NCI-H82 treated with DMSO at 0.1 percent for 48 hours (cell line): ENCODE data around the gene ASPHD2.

Source experiments
- DNase-seq: peaks from one replicate; lab custom pipeline; 2025; ENCODE audit not compliant: unreplicated experiment; lab: John Stamatoyannopoulos, UW

Gene ASPHD2

GRCh38 chr22:26445577-26446275, 16.7 kb downstream of the ASPHD2 start:
- no peak for DNase-seq

GRCh38 chr22:26446808-26447515, 17.9 kb downstream of the ASPHD2 start:
- DNase-seq: no peak

GRCh38 chr22:26447584-26448329, 18.7 kb downstream of the ASPHD2 start:
- DNase-seq: peak; percentile 75

- no peak for DNase-seq
Measured at GRCh38 chr22:26448334-26448733, 19.3 kb downstream of the ASPHD2 start.

- DNase-seq: no peak
Measured at GRCh38 chr22:26448941-26449340, 19.9 kb downstream of the ASPHD2 start.

- DNase-seq: peak; percentile 48
Measured at GRCh38 chr22:26450453-26451185, 21.6 kb downstream of the ASPHD2 start.

- DNase-seq: no peak
Measured at GRCh38 chr22:26452236-26453016, 23.4 kb downstream of the ASPHD2 start.

GRCh38 chr22:26453216-26453615, 24.2 kb downstream of the ASPHD2 start:
- DNase-seq: no peak

GRCh38 chr22:26453812-26454500, 24.9 kb downstream of the ASPHD2 start:
- DNase-seq: peak; percentile 9

- no peak for DNase-seq
Measured at GRCh38 chr22:26457661-26458272, 28.7 kb downstream of the ASPHD2 start.

GRCh38 chr22:26460202-26460601, 31.1 kb downstream of the ASPHD2 start:
- no peak for DNase-seq

GRCh38 chr22:26461188-26461810, 32.2 kb downstream of the ASPHD2 start:
- DNase-seq: peak; percentile 71

GRCh38 chr22:26462051-26462450, 33.0 kb downstream of the ASPHD2 start:
- DNase-seq: no peak

GRCh38 chr22:26462641-26463040, 33.6 kb downstream of the ASPHD2 start:
- no peak for DNase-seq

GRCh38 chr22:26463101-26463661, 34.1 kb downstream of the ASPHD2 start:
- no peak for DNase-seq

- DNase-seq: no peak
Measured at GRCh38 chr22:26463688-26464087, 34.6 kb downstream of the ASPHD2 start.

- no peak for DNase-seq
Measured at GRCh38 chr22:26464312-26464711, 35.3 kb downstream of the ASPHD2 start.

GRCh38 chr22:26466196-26466595, 37.1 kb downstream of the ASPHD2 start:
- no peak for DNase-seq

GRCh38 chr22:26470807-26471206, 41.7 kb downstream of the ASPHD2 start:
- no peak for DNase-seq
